Measurements from ENCODE around the gene ZSCAN22. TPM values are rescaled to one million over a fixed set of nuclear protein-coding genes. Genes with fewer than 3 reads are reported as not detected.

Gene ZSCAN22
- total and polyA plus RNA-seq, 2 of the 13 experiments (the other 11 are each of a cell fraction or from before 2014, with no cell fraction given): 2.5 to 3.5 TPM

DNA sequence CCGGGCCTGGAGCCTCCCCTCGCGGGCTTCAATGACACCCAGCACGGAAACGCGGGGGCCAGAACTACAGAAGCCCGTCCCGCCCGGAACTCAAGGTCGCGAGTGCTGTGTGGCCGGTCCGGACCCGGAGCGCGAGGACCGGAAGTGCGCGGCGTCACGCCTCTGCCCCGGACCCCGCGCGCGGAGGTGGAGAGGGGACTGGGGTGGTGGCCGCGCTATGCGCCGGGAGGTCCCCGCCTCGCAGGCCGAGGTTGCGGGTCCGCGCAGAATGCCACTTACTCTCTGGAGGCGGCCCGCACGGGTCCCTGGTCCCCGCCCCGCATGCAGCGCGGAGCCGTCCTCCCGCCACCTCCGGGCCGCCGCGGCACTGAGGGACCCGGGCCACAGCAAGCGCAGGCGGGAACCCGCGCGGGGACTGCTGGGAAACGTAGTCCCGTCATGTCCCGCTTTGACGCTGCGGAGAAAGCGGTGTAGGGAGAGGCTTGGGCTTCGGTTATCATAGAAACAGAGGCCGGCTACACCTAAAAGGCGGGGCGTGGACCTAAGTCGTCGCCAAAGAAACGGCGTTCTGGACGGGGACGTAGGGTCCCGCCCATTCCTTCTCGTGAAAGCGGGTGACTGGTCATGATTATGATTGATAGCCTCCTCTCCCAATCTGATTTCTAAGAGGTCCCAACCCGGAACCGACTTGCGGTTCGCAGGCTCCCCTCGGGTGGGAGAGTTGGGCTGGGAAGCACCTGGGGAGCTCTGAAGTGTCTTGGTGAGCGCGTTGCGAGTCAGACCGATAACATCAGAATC is 54.1 kb downstream of the ZSCAN22 start, which contains the start of gene ZNF837 (continued):
- TF ChIP-seq NR1H2 (CRISPR knock-in tag; IDR thresholded peaks at IDR 0.05; ENCODE audit: borderline replicate concordance, low read depth): peak; percentile 59; the same call in 1 of the 2 replicates
- TF ChIP-seq ZKSCAN1 (IDR thresholded peaks at IDR 0.05; ENCODE audit: low read length): no peak
- TF ChIP-seq, protein P1, sequence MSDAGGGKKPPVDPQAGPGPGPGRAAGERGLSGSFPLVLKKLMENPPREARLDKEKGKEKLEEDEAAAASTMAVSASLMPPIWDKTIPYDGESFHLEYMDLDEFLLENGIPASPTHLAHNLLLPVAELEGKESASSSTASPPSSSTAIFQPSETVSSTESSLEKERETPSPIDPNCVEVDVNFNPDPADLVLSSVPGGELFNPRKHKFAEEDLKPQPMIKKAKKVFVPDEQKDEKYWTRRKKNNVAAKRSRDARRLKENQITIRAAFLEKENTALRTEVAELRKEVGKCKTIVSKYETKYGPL (CRISPR knock-in tag; IDR thresholded peaks at IDR 0.05): no peak; the same call in 1 of the 2 replicates
- TF ChIP-seq HNRNPK (IDR thresholded peaks at IDR 0.05; ENCODE audit: low read depth, low read length, poor library complexity, severe bottlenecking): peak; percentile 75
- TF ChIP-seq E2F1 (CRISPR knock-in tag; IDR thresholded peaks at IDR 0.05): peak; percentile 97
- TF ChIP-seq TGIF2 (CRISPR knock-in tag; IDR thresholded peaks at IDR 0.05): peak; percentile 55; the same call in 1 of the 2 replicates
- TF ChIP-seq ZNF644 (CRISPR knock-in tag; IDR thresholded peaks at IDR 0.05; ENCODE audit: low read depth): no peak
- 0 out of 2 replicates have a peak, but pooled peaks have one; percentile 34 for TF ChIP-seq ZNF317 (CRISPR knock-in tag; IDR thresholded peaks at IDR 0.05)
- TF ChIP-seq, protein P2, sequence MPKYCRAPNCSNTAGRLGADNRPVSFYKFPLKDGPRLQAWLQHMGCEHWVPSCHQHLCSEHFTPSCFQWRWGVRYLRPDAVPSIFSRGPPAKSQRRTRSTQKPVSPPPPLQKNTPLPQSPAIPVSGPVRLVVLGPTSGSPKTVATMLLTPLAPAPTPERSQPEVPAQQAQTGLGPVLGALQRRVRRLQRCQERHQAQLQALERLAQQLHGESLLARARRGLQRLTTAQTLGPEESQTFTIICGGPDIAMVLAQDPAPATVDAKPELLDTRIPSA (CRISPR knock-in tag; IDR thresholded peaks at IDR 0.05; ENCODE audit: borderline replicate concordance): no peak; the same call in 1 of the 2 replicates
- peak; percentile 81; the same call in 1 of the 2 replicates for TF ChIP-seq SALL1 (CRISPR knock-in tag; IDR thresholded peaks at IDR 0.05)
- TF ChIP-seq DR1 (CRISPR knock-in tag; IDR thresholded peaks at IDR 0.05): peak; percentile 77
- TF ChIP-seq ESRRA (CRISPR knock-in tag; IDR thresholded peaks at IDR 0.05; ENCODE audit: low read depth): peak; percentile 20; the same call in 1 of the 2 replicates
- TF ChIP-seq RFXAP (CRISPR knock-in tag; IDR thresholded peaks at IDR 0.05; ENCODE audit: borderline replicate concordance): peak; percentile 71; the same call in 1 of the 2 replicates
- peak; percentile 36; the same call in 1 of the 2 replicates for TF ChIP-seq NFKB2 (CRISPR knock-in tag; IDR thresholded peaks at IDR 0.05; ENCODE audit: borderline replicate concordance)
- TF ChIP-seq PAX8 (CRISPR knock-in tag; IDR thresholded peaks at IDR 0.05; ENCODE audit: borderline replicate concordance): no peak
- TF ChIP-seq ZNF350 (CRISPR knock-in tag; IDR thresholded peaks at IDR 0.05; ENCODE audit: borderline replicate concordance, low read depth): peak; percentile 85
- 0 out of 2 replicates have a peak, but pooled peaks have one; percentile 64 for TF ChIP-seq KLF15 (CRISPR knock-in tag; IDR thresholded peaks at IDR 0.05; ENCODE audit: borderline replicate concordance)
- TF ChIP-seq HOXA5 (CRISPR knock-in tag; IDR thresholded peaks at IDR 0.05): peak; percentile 72; the same call in 1 of the 2 replicates
- TF ChIP-seq BRCA1 (CRISPR knock-in tag; IDR thresholded peaks at IDR 0.05): peak; percentile 90; the same call in 1 of the 2 replicates
- peak; percentile 83 for TF ChIP-seq TP53 (CRISPR knock-in tag; conservative IDR thresholded peaks at IDR 0.05)
- peak; percentile 97 for TF ChIP-seq MTF2 (CRISPR knock-in tag; IDR thresholded peaks at IDR 0.05; ENCODE audit: borderline replicate concordance)
- TF ChIP-seq CCDC6 (CRISPR knock-in tag; IDR thresholded peaks at IDR 0.05): peak; percentile 88
- peak; percentile 99 for TF ChIP-seq THAP11 (CRISPR knock-in tag; IDR thresholded peaks at IDR 0.05)
- peak; percentile 72; the same call in 1 of the 2 replicates for TF ChIP-seq FOXO1 (CRISPR knock-in tag; IDR thresholded peaks at IDR 0.05)
